SH-SY5Y (cell line): ENCODE results near the gene F5.
A peak's percentile ranks its signal among the peaks of the same experiment; 100 is the strongest.

Experiments
- GATA2 ChIP-seq: IDR thresholded peaks from 2 replicates; pipeline ENCODE4 v1.6.1; 2011; ENCODE audit warnings: mild to moderate bottlenecking, low read depth, low read length
- GATA3 ChIP-seq: IDR thresholded peaks from 2 replicates; pipeline ENCODE4 v1.6.1; 2011; ENCODE audit warnings: low read depth, mild to moderate bottlenecking, low read length, moderate library complexity

The F5 gene

DNA sequence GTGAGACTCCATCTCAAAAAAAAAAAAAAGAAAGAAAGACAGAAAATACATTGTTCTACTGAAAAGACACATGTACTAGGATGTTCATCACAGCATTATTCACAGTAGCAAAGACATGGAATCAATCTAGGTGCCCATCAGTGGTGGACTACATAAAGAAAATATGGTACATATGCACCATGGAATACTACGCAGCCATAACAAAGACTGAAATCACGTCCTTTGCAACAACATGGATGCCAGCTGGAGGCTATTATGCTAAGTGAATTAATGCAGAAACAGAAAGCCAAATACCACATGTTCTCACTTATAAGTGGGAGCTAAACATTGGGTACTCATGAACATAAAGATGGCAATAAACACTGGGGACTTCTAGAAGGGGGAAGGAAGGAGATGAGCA lies 51.6 kb downstream of the F5 start:
- TF ChIP-seq GATA2, result no peak
- TF ChIP-seq GATA3, result no peak

- TF ChIP-seq GATA3 (no peak), GATA2 (no peak)
Observed at GRCh38 chr1:169530448-169530847, 55.8 kb downstream of the F5 start.

- no peak for TF ChIP-seq GATA3
- peak; percentile 31; the same call in 1 of the 2 replicates for TF ChIP-seq GATA2
Observed at GRCh38 chr1:169529068-169529642, 57.1 kb downstream of the F5 start.

DNA sequence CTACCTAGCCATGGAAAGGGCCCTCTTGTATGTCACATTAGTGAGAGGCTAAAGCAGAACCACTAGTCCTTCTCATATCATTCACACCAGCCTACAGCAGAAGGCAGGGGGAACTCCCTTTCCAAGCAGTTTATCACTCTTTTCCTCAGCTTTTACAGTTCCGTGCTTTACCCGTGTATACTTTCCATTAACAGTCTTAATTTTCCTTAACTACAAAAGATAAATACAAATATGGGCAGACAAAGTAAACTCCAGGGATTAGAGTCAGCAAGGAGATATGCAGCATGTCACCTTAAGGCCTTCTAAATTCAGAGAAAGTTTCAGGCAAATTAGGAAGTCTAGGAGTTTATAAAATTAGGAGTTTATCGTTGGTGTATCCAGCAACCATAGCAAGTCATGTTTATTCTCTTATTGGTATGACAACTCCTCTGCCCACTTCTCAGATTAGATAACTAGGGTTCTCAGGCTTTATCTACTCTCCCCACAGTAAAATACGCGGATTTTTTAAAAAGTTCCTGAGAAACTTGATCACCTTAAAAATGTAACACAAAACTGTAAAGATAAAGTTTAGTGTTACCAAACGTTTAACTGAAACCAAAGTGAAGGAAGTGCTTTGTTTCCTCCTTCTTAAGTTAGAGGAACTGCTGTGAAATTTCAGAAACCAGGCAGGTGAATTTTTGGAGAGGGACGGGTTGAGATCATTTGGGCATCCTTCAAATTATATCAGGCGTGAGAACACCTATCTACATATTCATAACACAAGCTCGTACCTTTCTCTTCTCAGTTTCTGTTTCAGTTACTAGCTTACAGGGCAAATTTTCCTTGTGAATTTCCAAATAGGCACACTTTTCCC lies 57.8 kb downstream of the F5 start:
- TF ChIP-seq GATA2 (no peak), GATA3 (no peak)

DNA sequence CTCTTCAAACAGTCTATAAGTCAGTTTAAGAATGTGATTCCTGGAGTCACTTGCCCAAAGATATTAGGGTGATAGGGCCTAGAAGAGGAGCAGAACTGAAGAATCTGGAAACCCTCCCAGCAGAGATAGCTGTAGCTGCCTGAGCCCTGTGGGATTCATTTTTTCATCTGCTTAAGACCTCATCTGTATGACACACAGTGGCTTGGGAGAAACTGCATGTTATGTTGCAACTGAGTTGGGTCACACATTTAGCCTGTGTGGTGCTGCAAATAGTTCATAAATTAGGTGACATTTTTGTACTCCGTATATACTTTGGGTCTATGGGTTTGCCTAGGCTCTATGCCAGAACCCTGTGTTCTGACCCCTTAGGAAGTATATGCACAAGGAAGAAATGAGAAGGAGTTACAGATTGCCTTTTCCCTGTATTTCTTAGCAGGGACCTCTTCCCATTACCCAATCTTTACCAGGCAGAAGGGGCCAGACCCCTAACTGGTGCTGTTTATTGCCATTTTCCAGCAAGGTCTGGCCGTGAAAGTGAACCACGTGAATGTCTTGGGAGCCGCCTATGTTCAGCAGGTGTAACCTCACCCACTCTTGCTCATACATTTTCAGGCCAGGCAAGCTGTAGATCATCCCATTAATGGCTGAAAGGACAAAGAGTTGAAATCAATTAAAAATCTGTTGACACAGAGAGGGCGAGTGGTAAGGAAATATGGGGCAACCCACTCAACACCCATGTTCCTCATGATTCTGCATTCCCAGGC lies 58.6 kb downstream of the F5 start:
- TF ChIP-seq GATA2 (no peak), GATA3 (no peak)

DNA sequence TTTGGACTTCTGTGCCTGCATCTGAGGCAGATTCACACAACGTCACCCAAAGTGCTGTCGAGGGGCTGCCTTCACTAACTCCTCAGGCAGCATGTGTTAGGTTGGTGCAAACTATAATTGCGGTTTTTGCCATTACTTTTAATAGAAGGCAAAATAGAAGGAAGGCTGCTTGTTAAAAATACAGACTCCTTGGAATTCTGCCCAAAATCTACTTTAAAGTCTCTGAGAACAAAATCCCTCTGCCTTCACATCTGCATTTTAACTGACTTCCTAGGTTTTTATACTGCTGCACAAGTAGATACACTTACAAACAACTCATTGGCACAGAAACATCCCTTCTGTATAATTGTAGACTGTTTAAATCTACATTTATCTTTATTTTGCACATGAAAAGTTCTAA lies 59.3 kb downstream of the F5 start:
- TF ChIP-seq GATA3 (no peak), GATA2 (no peak)

GRCh38 chr1:169526120-169526832 lies 60.0 kb downstream of the F5 start:
- no peak for TF ChIP-seq GATA3
- TF ChIP-seq GATA2, result no peak

- TF ChIP-seq GATA3 (no peak), GATA2 (no peak)
Observed at GRCh38 chr1:169525391-169525790, 60.9 kb downstream of the F5 start.

- TF ChIP-seq GATA3 (no peak), GATA2 (no peak)
Observed at GRCh38 chr1:169523904-169524303, 62.4 kb downstream of the F5 start.

DNA sequence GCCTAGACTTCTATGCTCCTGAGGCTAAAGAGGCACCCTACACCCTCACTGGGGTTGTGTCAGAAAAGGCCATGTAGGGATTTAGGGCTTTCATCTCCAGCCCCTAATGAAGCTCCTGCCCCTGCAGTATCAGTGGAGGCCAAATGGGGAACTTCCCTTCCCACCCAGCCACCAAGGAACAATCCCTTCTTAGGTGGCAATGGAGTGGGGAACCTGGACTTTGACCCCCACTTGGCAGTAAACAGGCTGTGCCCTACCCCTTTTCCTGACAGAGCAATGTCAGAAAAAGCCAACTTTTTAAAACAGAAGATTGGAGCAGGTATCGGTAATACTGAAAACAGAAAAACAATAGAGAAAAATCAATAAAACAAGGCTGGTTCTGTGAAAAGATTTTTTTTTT lies 65.1 kb downstream of the F5 start:
- TF ChIP-seq GATA3 (no peak), GATA2 (no peak)

- TF ChIP-seq GATA3 (no peak), GATA2 (no peak)
Observed at GRCh38 chr1:169517558-169518186, 68.6 kb downstream of the F5 start.

DNA sequence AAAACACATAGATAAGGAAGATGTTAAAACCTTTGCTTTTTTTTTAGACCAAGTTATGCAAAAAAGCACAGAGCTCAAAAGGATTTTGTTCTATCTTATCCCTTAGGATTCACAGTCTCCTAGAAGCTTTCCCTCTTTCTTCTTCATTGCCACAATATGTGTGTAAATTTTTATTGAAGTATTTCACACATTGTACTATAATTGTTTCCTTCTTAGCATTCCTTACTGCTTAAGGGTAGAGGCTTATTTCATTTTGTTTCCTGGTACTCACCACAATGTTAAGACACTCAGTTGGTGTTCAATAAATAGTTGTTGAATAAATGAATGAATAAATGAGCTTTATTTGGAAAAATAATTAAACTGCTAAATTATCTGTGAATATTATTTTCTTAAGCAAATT lies 70.6 kb downstream of the F5 start:
- no peak for TF ChIP-seq GATA2
- TF ChIP-seq GATA3, result no peak

DNA sequence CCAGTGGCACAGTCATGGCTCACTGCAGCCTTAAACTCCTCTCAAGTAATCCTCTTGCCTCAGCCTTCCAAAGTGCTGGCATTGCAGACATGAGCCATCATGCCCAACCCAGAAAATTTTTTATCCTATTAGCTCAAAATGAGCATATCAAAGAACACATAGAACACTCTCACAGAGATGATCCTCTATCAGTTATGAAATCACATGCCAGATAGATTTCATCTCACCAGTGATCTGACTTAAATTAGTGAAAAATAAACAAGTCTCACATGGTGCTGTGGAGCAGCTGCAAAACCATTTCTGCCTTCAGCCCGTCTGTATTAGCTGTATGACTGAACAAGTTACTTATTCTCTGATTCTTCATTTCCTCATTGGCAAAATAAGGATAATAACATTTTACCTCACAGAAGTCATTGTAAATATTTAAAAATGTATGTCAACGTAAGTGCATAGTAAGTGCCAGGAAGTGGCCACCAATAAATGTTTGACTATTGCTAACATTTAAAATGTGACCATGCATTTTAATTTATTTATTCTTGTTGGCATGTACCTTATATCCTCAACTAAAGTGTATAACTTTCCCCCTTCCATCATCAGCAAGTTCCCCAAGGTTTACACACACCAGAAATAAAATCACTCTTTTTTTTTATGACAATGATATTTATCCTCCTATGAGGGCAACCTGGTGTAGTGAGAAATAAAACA lies 71.6 kb downstream of the F5 start:
- TF ChIP-seq GATA3 (no peak), GATA2 (no peak)
